ENCODE measurements around the gene VWA3A. TPM values are rescaled to one million over a fixed set of nuclear protein-coding genes. Genes with fewer than 3 reads are reported as not detected.

Gene VWA3A
- total and polyA plus RNA-seq, 2 donors (not counting 3 experiments of a cell fraction or from before 2014, with no cell fraction given) = 0.12 to 0.84 TPM

GRCh38 chr16:22189473-22190080 is 97.2 kb downstream of the VWA3A start:
- Histone ChIP-seq H3K27me3 (ENCODE audit: control insufficient read depth in 2 of 2, insufficient read depth in 2 of 2, low read length in 2 of 2) (no peaks in the 10 kb centered on the region), H2AFZ (ENCODE audit: low read depth, low read length) (peak overlapping the region; percentile 88), H3K9ac (replicated peaks; ENCODE audit: extremely low read depth, insufficient read depth, low read length) (peak overlapping the region; percentile 17), H3K4me1 (ENCODE audit: control insufficient read depth, extremely low read depth, insufficient read depth, low read length) (peaks cover 45% of the 10 kb centered on the region), H3K36me3 (ENCODE audit: control insufficient read depth in 2 of 2, extremely low read depth in 1 of 2, insufficient read depth in 2 of 2, low read length in 2 of 2) (no peaks in the 10 kb centered on the region), H3K27ac (ENCODE audit: insufficient read depth, low read depth, low read length) (peak overlapping the region; percentile 9), H3K4me3 (replicated peaks in 1 of 3; ENCODE audit: insufficient read depth in 1 of 3, low read depth in 1 of 3, low read length in 3 of 3) (peak overlapping the region; percentile 26 to 54 (median 42)), H3K9me3 (replicated peaks; ENCODE audit: control insufficient read depth, insufficient read depth, low read length) (no peaks in the 10 kb centered on the region), H3K79me2 (ENCODE audit: control insufficient read depth, insufficient read depth, low read length) (no peaks in the 10 kb centered on the region), H3K4me2 (ENCODE audit: insufficient read depth, low read length) (peak overlapping the region; percentile 63), H3K9me1 (replicated peaks; ENCODE audit: control insufficient read depth, extremely low read depth, insufficient read depth, low read length) (no peaks in the 10 kb centered on the region), H4K20me1 (replicated peaks; ENCODE audit: control insufficient read depth, extremely low read depth, insufficient read depth, low read length) (no peaks in the 10 kb centered on the region)
- ChIA-PET CTCF (interaction anchor here (0.8 to 4.4 kb wide), 28 partner anchors 15 to 532 kb away, joined by 3 to 99 read pairs (median 8); partner anchors contain the start of genes EEF2K, MOSMO, PDZD9 and UQCRC2), POLR2A (interaction anchor here (1.0 kb wide), 1 partner anchor 178 kb away, joined by 6 read pairs; no protein-coding TSS in a partner anchor)
- FAIRE-seq (peak; percentile 84), DNase-seq (ENCODE audit: low read depth, low spot score) (peak; percentile 76)
- intact Hi-C loops (cut with micrococcal nuclease) (loop anchor here (1.0 to 5.0 kb wide), 3 partner anchors 112 to 1287 kb away; partner anchors contain the start of genes DCUN1D3 and LYRM1), dilution Hi-C loops (cut with MboI; ENCODE audit: extremely low pct_ligation_motif_present, low sequenced_read_pairs) (no loop called here)
- TF ChIP-seq POLR2AphosphoS5 (IDR thresholded peaks at IDR 0.05; ENCODE audit: insufficient read depth, low read depth, low read length) = peak; percentile 14
- no peak for TF ChIP-seq CTCF (IDR thresholded peaks at IDR 0.05; ENCODE audit: extremely low read depth in 1 of 2, insufficient read depth in 1 of 2, low read depth in 1 of 2, low read length in 2 of 2)
- no peak for TF ChIP-seq FOS (IDR thresholded peaks at IDR 0.05; ENCODE audit: borderline replicate concordance, insufficient read depth, low read length)
- no TSS peak for BruUV-seq (replicated peaks)

All from endothelial cell of umbilical vein (primary cell).